IPS-15b (cell line): ENCODE results near the gene ITGA2B.

Experiments used
- H3K27me3 ChIP-seq: one replicate; pipeline ENCODE4 v1.6.1; 2013; ENCODE audit warnings: low read length; ENCODE audit not compliant: control insufficient read depth, insufficient read depth
- H3K36me3 ChIP-seq: one replicate; pipeline ENCODE4 v1.6.1; 2013; ENCODE audit warnings: low read length; ENCODE audit not compliant: control insufficient read depth, insufficient read depth
- H3K4me1 ChIP-seq: one replicate; pipeline ENCODE4 v1.6.1; 2013; ENCODE audit warnings: mild to moderate bottlenecking, low read length; ENCODE audit not compliant: control insufficient read depth, insufficient read depth
- H3K4me3 ChIP-seq: one replicate; pipeline ENCODE4 v1.5.1; 2013; ENCODE audit warnings: low read depth, low read length
- H3K9ac ChIP-seq: one replicate; pipeline ENCODE4 v1.6.1; 2013; ENCODE audit warnings: low read depth, mild to moderate bottlenecking, low read length
- H3K9me3 ChIP-seq: one replicate; pipeline ENCODE4 v1.6.1; 2013; ENCODE audit warnings: mild to moderate bottlenecking, low read length; ENCODE audit not compliant: control insufficient read depth, insufficient read depth

Gene ITGA2B

GRCh38 chr17:44389281-44389680 lies at the start of gene ITGA2B:
Gene ITGA2B, minus strand, starts transcription at chr17:44389649. Its CDS starts 176 bp downstream, at chr17:44389473.
- Histone ChIP-seq H3K9ac (no peak within 1 kb of the TSS), H3K36me3 (no peaks in the 10 kb centered on the region), H3K27me3 (peaks cover 23% of the 10 kb centered on the region), H3K4me3 (no peak within 1 kb of the TSS), H3K4me1 (peaks cover under 1% of the 10 kb centered on the region), H3K9me3 (no peaks in the 10 kb centered on the region)

- Histone ChIP-seq H3K27me3 (no peaks in the 10 kb centered on the region), H3K4me3 (no peak overlapping the region), H3K4me1 (peaks cover 4% of the 10 kb centered on the region), H3K9ac (no peak overlapping the region), H3K36me3 (no peaks in the 10 kb centered on the region), H3K9me3 (no peaks in the 10 kb centered on the region)
Measured at GRCh38 chr17:44439168-44439567, 49.7 kb upstream of the ITGA2B start.

- H3K27me3 ChIP-seq = no peaks in the 10 kb centered on the region
- H3K4me3 ChIP-seq = no peak overlapping the region
- no peaks in the 10 kb centered on the region for H3K36me3 ChIP-seq
- no peaks in the 10 kb centered on the region for H3K9me3 ChIP-seq
- H3K4me1 ChIP-seq = peaks cover 4% of the 10 kb centered on the region
- no peak overlapping the region for H3K9ac ChIP-seq
Measured at GRCh38 chr17:44438636-44439035, 49.2 kb upstream of the ITGA2B start.

- no peaks in the 10 kb centered on the region for H3K9me3 ChIP-seq
- H3K36me3 ChIP-seq = no peaks in the 10 kb centered on the region
- H3K27me3 ChIP-seq = no peaks in the 10 kb centered on the region
- no peak overlapping the region for H3K9ac ChIP-seq
- no peak overlapping the region for H3K4me3 ChIP-seq
- peaks cover 4% of the 10 kb centered on the region for H3K4me1 ChIP-seq
Measured at GRCh38 chr17:44436336-44436735, 46.9 kb upstream of the ITGA2B start.

GRCh38 chr17:44432254-44433157 lies 43.1 kb upstream of the ITGA2B start:
- no peak overlapping the region for H3K4me3 ChIP-seq
- no peaks in the 10 kb centered on the region for H3K4me1 ChIP-seq
- H3K9me3 ChIP-seq = no peaks in the 10 kb centered on the region
- H3K27me3 ChIP-seq = no peaks in the 10 kb centered on the region
- no peak overlapping the region for H3K9ac ChIP-seq
- peaks cover 3% of the 10 kb centered on the region for H3K36me3 ChIP-seq

GRCh38 chr17:44424828-44425461 lies 35.5 kb upstream of the ITGA2B start:
- no peaks in the 10 kb centered on the region for H3K27me3 ChIP-seq
- H3K9ac ChIP-seq = no peak overlapping the region
- H3K9me3 ChIP-seq = no peaks in the 10 kb centered on the region
- peaks cover 3% of the 10 kb centered on the region for H3K4me1 ChIP-seq
- peaks cover 9% of the 10 kb centered on the region for H3K36me3 ChIP-seq
- no peak overlapping the region for H3K4me3 ChIP-seq

- Histone ChIP-seq H3K9ac (no peak overlapping the region), H3K27me3 (no peaks in the 10 kb centered on the region), H3K9me3 (no peaks in the 10 kb centered on the region), H3K4me1 (no peaks in the 10 kb centered on the region), H3K4me3 (no peak overlapping the region), H3K36me3 (no peaks in the 10 kb centered on the region)
Measured at GRCh38 chr17:44417553-44417952, 28.1 kb upstream of the ITGA2B start.

- no peaks in the 10 kb centered on the region for H3K36me3 ChIP-seq
- H3K9ac ChIP-seq = no peak overlapping the region
- H3K27me3 ChIP-seq = no peaks in the 10 kb centered on the region
- H3K9me3 ChIP-seq = no peaks in the 10 kb centered on the region
- H3K4me3 ChIP-seq = no peak overlapping the region
- H3K4me1 ChIP-seq = no peaks in the 10 kb centered on the region
Measured at GRCh38 chr17:44416558-44417289, 27.3 kb upstream of the ITGA2B start.

GRCh38 chr17:44414394-44415155 lies 25.1 kb upstream of the ITGA2B start:
- Histone ChIP-seq H3K36me3 (no peaks in the 10 kb centered on the region), H3K4me1 (no peaks in the 10 kb centered on the region), H3K9me3 (no peaks in the 10 kb centered on the region), H3K4me3 (no peak overlapping the region), H3K9ac (no peak overlapping the region), H3K27me3 (no peaks in the 10 kb centered on the region)

GRCh38 chr17:44409309-44410028 lies 20.0 kb upstream of the ITGA2B start:
- Histone ChIP-seq H3K9me3 (no peaks in the 10 kb centered on the region), H3K9ac (no peak overlapping the region), H3K4me3 (no peak overlapping the region), H3K4me1 (no peaks in the 10 kb centered on the region), H3K27me3 (no peaks in the 10 kb centered on the region), H3K36me3 (no peaks in the 10 kb centered on the region)

- Histone ChIP-seq H3K27me3 (no peaks in the 10 kb centered on the region), H3K9ac (no peak overlapping the region), H3K9me3 (no peaks in the 10 kb centered on the region), H3K4me1 (no peaks in the 10 kb centered on the region), H3K36me3 (no peaks in the 10 kb centered on the region), H3K4me3 (no peak overlapping the region)
Measured at GRCh38 chr17:44408786-44409185, 19.3 kb upstream of the ITGA2B start.
